Endodermal cell (in vitro differentiated cells): Measurements from ENCODE around the gene ITGA11. TPM values are rescaled to one million over a fixed set of nuclear protein-coding genes. Genes with fewer than 3 reads are reported as not detected.

ENCODE experiments used
- DNase-seq: peaks from one replicate; pipeline ENCODE4 v3.0.0-alpha.2; 2017
- H3K27ac ChIP-seq: 2 replicates; pipeline ENCODE4 v1.5.1; 2013; ENCODE audit warnings: mild to moderate bottlenecking, low read depth, low read length, moderate library complexity
- H3K27me3 ChIP-seq: 2 replicates; pipeline ENCODE4 v1.6.1; 2013; ENCODE audit warnings: mild to moderate bottlenecking, low read length, moderate library complexity; ENCODE audit not compliant: insufficient read depth, control insufficient read depth, poor library complexity, severe bottlenecking
- H3K36me3 ChIP-seq: 2 replicates; pipeline ENCODE4 v1.7.0; 2013; ENCODE audit warnings: mild to moderate bottlenecking, low read length, moderate library complexity; ENCODE audit not compliant: control insufficient read depth, insufficient read depth
- H3K4me1 ChIP-seq: one replicate; pipeline ENCODE4 v1.7.0; 2013; ENCODE audit warnings: low read length; ENCODE audit not compliant: control insufficient read depth, insufficient read depth
- H3K4me3 ChIP-seq: 2 replicates; pipeline ENCODE4 v1.5.1; 2013; ENCODE audit warnings: mild to moderate bottlenecking, low read length, moderate library complexity
- H3K9ac ChIP-seq: 2 replicates; pipeline ENCODE4 v1.6.1; 2013; ENCODE audit warnings: mild to moderate bottlenecking, low read length, moderate library complexity; ENCODE audit not compliant: poor library complexity, severe bottlenecking; ENCODE audit errors: extremely low read depth
- H3K9me3 ChIP-seq: 2 replicates; pipeline ENCODE4 v1.6.1; 2013; ENCODE audit warnings: mild to moderate bottlenecking, low read length, moderate library complexity; ENCODE audit not compliant: control insufficient read depth
- H3K27ac Mint-ChIP-seq: 2 replicates; pipeline ENCODE4 v1.8.0; 2020; ENCODE audit warnings: mixed read lengths
- H3K27me3 Mint-ChIP-seq: 2 replicates; pipeline ENCODE4 v1.8.0; 2021; ENCODE audit warnings: mild to moderate bottlenecking, mixed read lengths; ENCODE audit not compliant: insufficient read depth
- H3K36me3 Mint-ChIP-seq: 2 replicates; pipeline ENCODE4 v1.8.0; 2020; ENCODE audit warnings: low read depth, mixed read lengths
- H3K4me1 Mint-ChIP-seq: 2 replicates; pipeline ENCODE4 v1.8.0; 2020; ENCODE audit warnings: mixed read lengths
- H3K4me3 Mint-ChIP-seq: 2 replicates; pipeline ENCODE4 v1.8.0; 2020; ENCODE audit warnings: mild to moderate bottlenecking, moderate library complexity, mixed read lengths
- H3K9me3 Mint-ChIP-seq: 2 replicates; pipeline ENCODE4 v1.8.0; 2020; ENCODE audit warnings: mild to moderate bottlenecking, mixed read lengths
- WGBS, 2 experiments: methylation state at CpG; one replicate each; pipeline versions ENCODE4 v1.1.5 to v1.1.7; 2013; ENCODE audit warnings: missing lambda C conversion rate in 2 of 2, mixed read lengths in 1 of 2; ENCODE audit not compliant: insufficient coverage in 1 of 2, insufficient read length in 1 of 2; 5-methylcytosine and 5-hydroxymethylcytosine counted together
- total RNA-seq, 2 donors: library from RNA; stranded (reverse); fragmentation: NEBNext Ultra II Directional in 1 of 2; extraction: Animal tissue kit (Norgen Biotek cat#: 25700) in 1 of 2; gene quantifications; 2 replicates in 1 of 2; 3 replicates in 1 of 2; pipeline ENCODE4 v1.2.1, GENCODE V29; 2021
- TF ChIP-seq, protein P1 (sequence below): fragments of 200-600 bp; sonication (generic); conservative IDR thresholded peaks from 2 replicates; pipeline ENCODE4 v1.5.0; 2021; ENCODE audit warnings: antibody characterized with exemption, mild to moderate bottlenecking

The ITGA11 gene
- total RNA-seq, 2 donors from 2014 or later: 0.35 to 1.4 TPM

DNA sequence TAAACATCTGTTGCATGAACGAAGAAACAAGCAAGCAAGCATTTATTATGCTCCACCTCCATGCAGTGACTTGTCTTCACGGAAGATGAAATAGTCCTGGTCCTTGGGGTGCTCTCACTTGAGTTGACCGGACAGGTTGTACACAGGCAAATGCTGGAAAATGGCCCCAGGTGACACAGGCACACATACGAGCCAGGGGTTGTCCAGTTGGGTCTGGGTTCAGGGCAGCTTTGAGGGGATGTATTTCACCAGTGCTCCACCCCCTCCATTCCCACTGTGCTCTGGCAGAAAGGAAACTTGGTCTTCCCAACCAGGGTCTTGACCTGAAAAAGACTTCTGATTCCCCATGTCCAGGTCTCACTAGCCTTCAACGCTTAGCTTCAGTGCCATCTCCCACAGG is 48.3 kb upstream of the ITGA11 start:
- no peak for DNase-seq
- H3K27me3 Mint-ChIP-seq: peaks cover 2% of the 10 kb centered on the region
- H3K4me3 ChIP-seq: no peak overlapping the region
- no peaks in the 10 kb centered on the region for H3K36me3 ChIP-seq
- TF ChIP-seq, protein P1, sequence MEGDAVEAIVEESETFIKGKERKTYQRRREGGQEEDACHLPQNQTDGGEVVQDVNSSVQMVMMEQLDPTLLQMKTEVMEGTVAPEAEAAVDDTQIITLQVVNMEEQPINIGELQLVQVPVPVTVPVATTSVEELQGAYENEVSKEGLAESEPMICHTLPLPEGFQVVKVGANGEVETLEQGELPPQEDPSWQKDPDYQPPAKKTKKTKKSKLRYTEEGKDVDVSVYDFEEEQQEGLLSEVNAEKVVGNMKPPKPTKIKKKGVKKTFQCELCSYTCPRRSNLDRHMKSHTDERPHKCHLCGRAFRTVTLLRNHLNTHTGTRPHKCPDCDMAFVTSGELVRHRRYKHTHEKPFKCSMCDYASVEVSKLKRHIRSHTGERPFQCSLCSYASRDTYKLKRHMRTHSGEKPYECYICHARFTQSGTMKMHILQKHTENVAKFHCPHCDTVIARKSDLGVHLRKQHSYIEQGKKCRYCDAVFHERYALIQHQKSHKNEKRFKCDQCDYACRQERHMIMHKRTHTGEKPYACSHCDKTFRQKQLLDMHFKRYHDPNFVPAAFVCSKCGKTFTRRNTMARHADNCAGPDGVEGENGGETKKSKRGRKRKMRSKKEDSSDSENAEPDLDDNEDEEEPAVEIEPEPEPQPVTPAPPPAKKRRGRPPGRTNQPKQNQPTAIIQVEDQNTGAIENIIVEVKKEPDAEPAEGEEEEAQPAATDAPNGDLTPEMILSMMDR: no peak
- H3K4me3 Mint-ChIP-seq: no peak overlapping the region
- H3K9ac ChIP-seq: no peak overlapping the region
- H3K27ac Mint-ChIP-seq: no peak overlapping the region
- H3K9me3 Mint-ChIP-seq: no peaks in the 10 kb centered on the region
- no peak overlapping the region for H3K27ac ChIP-seq
- H3K27me3 ChIP-seq: no peaks in the 10 kb centered on the region
- no peaks in the 10 kb centered on the region for H3K4me1 Mint-ChIP-seq
- no peaks in the 10 kb centered on the region for H3K4me1 ChIP-seq
- H3K9me3 ChIP-seq: no peaks in the 10 kb centered on the region
- no peaks in the 10 kb centered on the region for H3K36me3 Mint-ChIP-seq
- 76 to 100% methylated on average over 4 to 5 of the region's 5 CpGs for WGBS, 2 experiments

DNA sequence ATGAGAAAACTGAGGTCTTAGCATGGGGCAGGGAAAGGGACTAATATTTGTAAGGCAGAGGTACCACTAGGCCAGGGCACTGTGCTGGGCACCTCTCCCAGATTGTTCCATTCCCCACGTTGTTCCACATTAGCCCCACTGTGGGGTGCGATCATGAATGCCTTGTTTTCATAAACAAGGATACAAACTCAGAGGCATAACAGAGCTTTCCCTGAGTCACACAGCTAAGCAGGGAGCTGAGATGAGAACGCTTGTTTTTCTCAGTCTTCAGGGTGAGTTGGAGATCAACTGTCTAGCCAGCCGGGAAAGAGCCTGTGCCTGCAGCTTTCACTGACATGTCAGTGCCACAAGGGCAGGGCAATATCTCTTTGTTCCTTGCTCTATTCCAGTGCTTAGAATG is 47.9 kb upstream of the ITGA11 start:
- WGBS, 2 experiments: 76 to 91% methylated on average over 2 to 4 of the region's 4 CpGs
- Histone ChIP-seq H3K4me3 (no peak overlapping the region), H3K36me3 (no peaks in the 10 kb centered on the region), H3K27ac (no peak overlapping the region), H3K9me3 (no peaks in the 10 kb centered on the region), H3K9ac (no peak overlapping the region), H3K27me3 (no peaks in the 10 kb centered on the region), H3K4me1 (no peaks in the 10 kb centered on the region)
- Mint-ChIP-seq H3K27ac (no peak overlapping the region), H3K9me3 (no peaks in the 10 kb centered on the region), H3K27me3 (peaks cover 2% of the 10 kb centered on the region), H3K4me3 (no peak overlapping the region), H3K4me1 (no peaks in the 10 kb centered on the region), H3K36me3 (no peaks in the 10 kb centered on the region)
- TF ChIP-seq, protein P1: no peak
- peak; percentile 36 for DNase-seq

DNA sequence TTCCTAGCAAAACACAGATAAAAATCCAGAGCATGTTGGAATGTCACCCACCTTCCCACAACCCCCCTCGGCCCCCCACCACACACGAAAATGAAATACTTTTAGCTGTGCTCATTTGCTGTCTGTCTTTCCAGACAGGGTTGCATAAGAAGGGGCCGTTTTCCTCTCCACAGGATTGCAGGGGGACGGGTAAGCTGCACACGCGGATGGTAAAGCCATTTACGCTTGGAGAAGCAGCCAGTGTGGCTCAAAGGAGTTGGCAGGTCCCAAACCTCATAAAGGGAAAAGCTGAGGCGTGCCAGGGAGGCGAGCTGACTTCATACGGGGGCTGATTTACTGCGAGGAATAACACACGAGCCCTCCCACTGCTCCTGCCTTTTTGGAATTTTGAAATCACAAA is 47.4 kb upstream of the ITGA11 start:
- Mint-ChIP-seq H3K4me3 (no peak overlapping the region), H3K27me3 (peaks cover 2% of the 10 kb centered on the region), H3K27ac (no peak overlapping the region), H3K36me3 (no peaks in the 10 kb centered on the region), H3K4me1 (no peaks in the 10 kb centered on the region), H3K9me3 (no peaks in the 10 kb centered on the region)
- no peaks in the 10 kb centered on the region for H3K27me3 ChIP-seq
- no peak overlapping the region for H3K9ac ChIP-seq
- H3K9me3 ChIP-seq: no peaks in the 10 kb centered on the region
- no peaks in the 10 kb centered on the region for H3K4me1 ChIP-seq
- no peaks in the 10 kb centered on the region for H3K36me3 ChIP-seq
- DNase-seq: no peak
- H3K27ac ChIP-seq: no peak overlapping the region
- 86% methylated on average over 10 to 12 of the region's 12 CpGs for WGBS, 2 experiments
- TF ChIP-seq, protein P1: no peak
- H3K4me3 ChIP-seq: no peak overlapping the region
